GOT3 (cell line): ENCODE results near the gene COQ2.
A peak's percentile ranks its signal among the peaks of the same experiment; 100 is the strongest.
"Not testable (repeated sequence)": the region's sequence is repeated elsewhere in the genome, so short reads cannot be mapped to it uniquely, and the experiment has no call there.

ENCODE experiments used
- DNase-seq: peaks from one replicate; lab custom pipeline; 2025; ENCODE audit warnings: mixed read lengths; lab: John Stamatoyannopoulos, UW

The COQ2 gene

GRCh38 chr4:83247415-83248357, 36.9 kb downstream of the COQ2 start:
- DNase-seq: no peak

GRCh38 chr4:83241132-83241531, 43.5 kb downstream of the COQ2 start:
- no peak for DNase-seq

GRCh38 chr4:83240379-83240875, 44.2 kb downstream of the COQ2 start:
- DNase-seq: no peak

GRCh38 chr4:83238393-83239248, 46.0 kb downstream of the COQ2 start:
- no peak for DNase-seq

GRCh38 chr4:83237591-83237990, 47.0 kb downstream of the COQ2 start:
- no peak for DNase-seq

- not testable (repeated sequence) for DNase-seq
Observed at GRCh38 chr4:83235645-83236133, 48.9 kb downstream of the COQ2 start.

- DNase-seq: no peak
Observed at GRCh38 chr4:83234902-83235644, 49.5 kb downstream of the COQ2 start.

GRCh38 chr4:83234387-83234786, 50.2 kb downstream of the COQ2 start:
- not testable (repeated sequence) for DNase-seq

- DNase-seq: no peak
Observed at GRCh38 chr4:83232082-83232481, 52.5 kb downstream of the COQ2 start.

GRCh38 chr4:83231620-83232076, 53.0 kb downstream of the COQ2 start:
- no peak for DNase-seq

- DNase-seq: no peak
Observed at GRCh38 chr4:83230928-83231327, 53.7 kb downstream of the COQ2 start.

- no peak for DNase-seq
Observed at GRCh38 chr4:83229791-83230190, 54.8 kb downstream of the COQ2 start.

- no peak for DNase-seq
Observed at GRCh38 chr4:83228231-83228630, 56.4 kb downstream of the COQ2 start.

GRCh38 chr4:83224502-83225197, 59.9 kb downstream of the COQ2 start:
- no peak for DNase-seq

GRCh38 chr4:83223781-83224180, 60.8 kb downstream of the COQ2 start:
- no peak for DNase-seq

- no peak for DNase-seq
Observed at GRCh38 chr4:83221897-83222441, 62.6 kb downstream of the COQ2 start.

GRCh38 chr4:83219344-83220331, 65.0 kb downstream of the COQ2 start:
- peak; percentile 4 for DNase-seq

- no peak for DNase-seq
Observed at GRCh38 chr4:83217721-83218522, 66.7 kb downstream of the COQ2 start.
